GM23338 (cell line): ENCODE measurements around the gene DKK2.

ENCODE experiments used
- CTCF ChIP-seq, 2 experiments: fragments of 200-600 bp in 1 of 2; sonication (generic) in 1 of 2; conservative IDR thresholded peaks; 2 replicates each; pipeline versions ENCODE4 v1.5.1 to v1.6.1; 2016 to 2017; ENCODE audit warnings: antibody characterized with exemption in 2 of 2, low read depth in 2 of 2, mild to moderate bottlenecking in 2 of 2, moderate library complexity in 1 of 2
- EZH2phosphoT487 ChIP-seq: fragments of 200-600 bp; sonication (generic); IDR thresholded peaks from one replicate; pipeline ENCODE4 v1.8.1; 2018; ENCODE audit warnings: antibody characterized with exemption; ENCODE audit not compliant: unreplicated experiment

GRCh38 chr4:107060388-107060787 is 24.3 kb upstream of the DKK2 start:
- no peak for TF ChIP-seq CTCF (conservative IDR thresholded peaks at IDR 0.05; ENCODE audit: low read depth in 2 of 2)
- no peak for TF ChIP-seq EZH2phosphoT487
